ENCODE results near the gene SRD5A1. TPM values are rescaled to one million over a fixed set of nuclear protein-coding genes. Genes with fewer than 3 reads are reported as not detected.

The SRD5A1 gene
- total RNA-seq, 1 experiment from 2014 or later = 24.7 TPM

DNA sequence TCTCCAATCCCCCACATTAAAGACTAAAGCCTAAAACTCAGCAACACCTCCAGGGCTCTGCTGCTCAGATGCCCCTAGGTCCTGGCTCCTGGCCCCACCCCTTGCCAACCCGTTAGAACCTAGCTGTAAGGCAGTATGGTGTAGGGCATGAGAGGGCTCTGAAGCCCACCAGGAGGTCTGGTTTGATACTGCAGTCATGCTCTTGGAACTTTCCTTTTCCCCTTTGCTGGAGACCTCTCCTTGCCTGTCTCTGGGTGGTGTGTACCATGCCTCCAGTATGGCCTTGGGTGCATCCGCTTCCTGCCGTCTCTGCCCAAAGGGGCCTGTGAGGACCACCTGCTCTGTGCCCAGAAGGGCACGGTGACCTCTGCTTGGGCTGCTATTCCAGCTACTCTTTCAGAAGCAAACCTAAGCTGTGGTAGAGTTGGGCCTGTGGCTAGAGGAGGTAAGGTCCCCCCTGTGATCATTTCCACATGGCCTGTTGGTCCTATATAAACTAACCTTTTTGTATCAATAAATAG is 83.4 kb downstream of the SRD5A1 start:
- ATAC-seq (no peak), DNase-seq (ENCODE audit: low read depth, low spot score) (no peak)
- H3K4me3 ChIP-seq (replicated peaks in 1 of 2; ENCODE audit: low read depth in 1 of 2, low read length in 2 of 2) = no peak overlapping the region
- intact Hi-C loops (cut with micrococcal nuclease) = no loop called here
- no peak overlapping the region for H3K27ac ChIP-seq (ENCODE audit: low read depth, low read length)
- H3K27me3 ChIP-seq (ENCODE audit: insufficient read depth, low read length) = no peaks in the 10 kb centered on the region
- H3K79me2 ChIP-seq (ENCODE audit: insufficient read depth, low read length) = peaks cover 75% of the 10 kb centered on the region
- RAD21 ChIA-PET (ENCODE audit: low non-redundant PET in 1 of 2, low total read pairs in 2 of 2, uncharacterized antibody in 2 of 2, unreplicated experiment in 2 of 2) = no interaction called here
- H3K4me2 ChIP-seq (ENCODE audit: low read length) = 0 out of 2 replicates have a peak overlapping the region, but pooled peaks have one; percentile 84
- H3K9me2 ChIP-seq (ENCODE audit: insufficient read depth) = no peaks in the 10 kb centered on the region
- H3K9me3 ChIP-seq (ENCODE audit: control insufficient read depth in 1 of 2, insufficient read depth in 1 of 2, low read depth in 1 of 2, low read length in 2 of 2) = no peaks in the 10 kb centered on the region
- H3K9ac ChIP-seq (ENCODE audit: low read length) = no peak overlapping the region
- BruUV-seq (replicated peaks) = no TSS peak
- peaks cover 3 to 28% of the 10 kb centered on the region in 2 experiments; a peak in 2 of 4 replicates for H3K36me3 ChIP-seq (ENCODE audit: control insufficient read depth in 1 of 2, insufficient read depth in 2 of 2, low read length in 2 of 2)
- H3K4me1 ChIP-seq (ENCODE audit: control insufficient read depth in 1 of 2, insufficient read depth in 2 of 2, low read length in 2 of 2) = peaks cover 8 to 24% of the 10 kb centered on the region in 2 experiments; a peak in 3 of 4 replicates
- TF ChIP-seq RAD21 (IDR thresholded peaks at IDR 0.05; ENCODE audit: low read depth) = no peak
- TF ChIP-seq SP1 (IDR thresholded peaks at IDR 0.05; ENCODE audit: low read depth) = no peak
- TF ChIP-seq CEBPB (IDR thresholded peaks at IDR 0.05; ENCODE audit: low read depth) = no peak
- no peak for TF ChIP-seq FOSL1 (IDR thresholded peaks at IDR 0.05; ENCODE audit: low read depth)
- no peak for TF ChIP-seq POLR2AphosphoS5 (IDR thresholded peaks at IDR 0.05; ENCODE audit: low read depth, low read length)
- TF ChIP-seq, protein P1, sequence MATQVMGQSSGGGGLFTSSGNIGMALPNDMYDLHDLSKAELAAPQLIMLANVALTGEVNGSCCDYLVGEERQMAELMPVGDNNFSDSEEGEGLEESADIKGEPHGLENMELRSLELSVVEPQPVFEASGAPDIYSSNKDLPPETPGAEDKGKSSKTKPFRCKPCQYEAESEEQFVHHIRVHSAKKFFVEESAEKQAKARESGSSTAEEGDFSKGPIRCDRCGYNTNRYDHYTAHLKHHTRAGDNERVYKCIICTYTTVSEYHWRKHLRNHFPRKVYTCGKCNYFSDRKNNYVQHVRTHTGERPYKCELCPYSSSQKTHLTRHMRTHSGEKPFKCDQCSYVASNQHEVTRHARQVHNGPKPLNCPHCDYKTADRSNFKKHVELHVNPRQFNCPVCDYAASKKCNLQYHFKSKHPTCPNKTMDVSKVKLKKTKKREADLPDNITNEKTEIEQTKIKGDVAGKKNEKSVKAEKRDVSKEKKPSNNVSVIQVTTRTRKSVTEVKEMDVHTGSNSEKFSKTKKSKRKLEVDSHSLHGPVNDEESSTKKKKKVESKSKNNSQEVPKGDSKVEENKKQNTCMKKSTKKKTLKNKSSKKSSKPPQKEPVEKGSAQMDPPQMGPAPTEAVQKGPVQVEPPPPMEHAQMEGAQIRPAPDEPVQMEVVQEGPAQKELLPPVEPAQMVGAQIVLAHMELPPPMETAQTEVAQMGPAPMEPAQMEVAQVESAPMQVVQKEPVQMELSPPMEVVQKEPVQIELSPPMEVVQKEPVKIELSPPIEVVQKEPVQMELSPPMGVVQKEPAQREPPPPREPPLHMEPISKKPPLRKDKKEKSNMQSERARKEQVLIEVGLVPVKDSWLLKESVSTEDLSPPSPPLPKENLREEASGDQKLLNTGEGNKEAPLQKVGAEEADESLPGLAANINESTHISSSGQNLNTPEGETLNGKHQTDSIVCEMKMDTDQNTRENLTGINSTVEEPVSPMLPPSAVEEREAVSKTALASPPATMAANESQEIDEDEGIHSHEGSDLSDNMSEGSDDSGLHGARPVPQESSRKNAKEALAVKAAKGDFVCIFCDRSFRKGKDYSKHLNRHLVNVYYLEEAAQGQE (IDR thresholded peaks at IDR 0.05; ENCODE audit: low read depth) = no peak
- TF ChIP-seq, protein P2, sequence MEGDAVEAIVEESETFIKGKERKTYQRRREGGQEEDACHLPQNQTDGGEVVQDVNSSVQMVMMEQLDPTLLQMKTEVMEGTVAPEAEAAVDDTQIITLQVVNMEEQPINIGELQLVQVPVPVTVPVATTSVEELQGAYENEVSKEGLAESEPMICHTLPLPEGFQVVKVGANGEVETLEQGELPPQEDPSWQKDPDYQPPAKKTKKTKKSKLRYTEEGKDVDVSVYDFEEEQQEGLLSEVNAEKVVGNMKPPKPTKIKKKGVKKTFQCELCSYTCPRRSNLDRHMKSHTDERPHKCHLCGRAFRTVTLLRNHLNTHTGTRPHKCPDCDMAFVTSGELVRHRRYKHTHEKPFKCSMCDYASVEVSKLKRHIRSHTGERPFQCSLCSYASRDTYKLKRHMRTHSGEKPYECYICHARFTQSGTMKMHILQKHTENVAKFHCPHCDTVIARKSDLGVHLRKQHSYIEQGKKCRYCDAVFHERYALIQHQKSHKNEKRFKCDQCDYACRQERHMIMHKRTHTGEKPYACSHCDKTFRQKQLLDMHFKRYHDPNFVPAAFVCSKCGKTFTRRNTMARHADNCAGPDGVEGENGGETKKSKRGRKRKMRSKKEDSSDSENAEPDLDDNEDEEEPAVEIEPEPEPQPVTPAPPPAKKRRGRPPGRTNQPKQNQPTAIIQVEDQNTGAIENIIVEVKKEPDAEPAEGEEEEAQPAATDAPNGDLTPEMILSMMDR (IDR thresholded peaks at IDR 0.05 in 2 of 3, conservative IDR thresholded peaks at IDR 0.05 in 1 of 3; ENCODE audit: borderline replicate concordance in 1 of 3, insufficient read depth in 1 of 3, low read depth in 2 of 3, low read length in 2 of 3) = no peak
- TF ChIP-seq EZH2phosphoT487 (IDR thresholded peaks at IDR 0.05; ENCODE audit: borderline replicate concordance) = no peak
- TF ChIP-seq POLR2A (IDR thresholded peaks at IDR 0.05; ENCODE audit: borderline replicate concordance, extremely low read depth, insufficient read depth, insufficient read length) = no peak
- no peak for TF ChIP-seq MAX (IDR thresholded peaks at IDR 0.05)
- TF ChIP-seq ZFX (IDR thresholded peaks at IDR 0.05) = no peak
- no peak for TF ChIP-seq CBX3 (IDR thresholded peaks at IDR 0.05; ENCODE audit: low read depth)
- TF ChIP-seq EZH2 (IDR thresholded peaks at IDR 0.05) = no peak
- TF ChIP-seq JUND (IDR thresholded peaks at IDR 0.05) = no peak
- no peak for TF ChIP-seq SRF (IDR thresholded peaks at IDR 0.05; ENCODE audit: low read depth)
- TF ChIP-seq SIN3A (IDR thresholded peaks at IDR 0.05; ENCODE audit: low read depth) = no peak
- no peak for TF ChIP-seq ATF3 (IDR thresholded peaks at IDR 0.05)
- H4K20me1 ChIP-seq (ENCODE audit: insufficient read depth) = peaks cover 24% of the 10 kb centered on the region
- POLR2A ChIA-PET = interaction anchor here (0.6 kb wide), 1 partner anchor 1188 kb away, joined by 3 read pairs; no protein-coding TSS in a partner anchor
- H2AFZ ChIP-seq (ENCODE audit: low read depth, low read length, poor library complexity, severe bottlenecking) = no peak overlapping the region
- CTCF ChIA-PET = no interaction called here

Data from HCT116 (cell line).